ENCODE results near the gene TAF13.

DNA sequence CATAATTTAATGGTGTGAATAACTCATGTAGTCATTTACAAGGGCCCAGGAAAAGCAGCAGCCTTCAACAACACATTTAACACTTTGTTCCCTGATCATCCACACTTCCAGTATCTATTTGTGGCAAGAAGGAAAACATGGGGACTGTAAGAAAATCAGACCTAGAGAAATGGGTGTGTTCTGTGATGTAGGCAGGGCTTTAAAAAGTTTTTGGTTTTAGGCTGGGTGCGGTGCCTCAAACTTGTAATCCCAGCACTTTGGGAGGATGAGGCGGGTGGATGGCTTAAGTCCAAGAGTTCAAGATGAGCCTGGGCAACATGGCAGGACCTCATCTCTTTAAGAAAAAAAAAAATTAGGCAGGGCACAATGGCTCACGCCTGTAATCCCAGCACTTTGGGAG lies 19.7 kb downstream of the TAF13 start:
- TF ChIP-seq, protein P1, sequence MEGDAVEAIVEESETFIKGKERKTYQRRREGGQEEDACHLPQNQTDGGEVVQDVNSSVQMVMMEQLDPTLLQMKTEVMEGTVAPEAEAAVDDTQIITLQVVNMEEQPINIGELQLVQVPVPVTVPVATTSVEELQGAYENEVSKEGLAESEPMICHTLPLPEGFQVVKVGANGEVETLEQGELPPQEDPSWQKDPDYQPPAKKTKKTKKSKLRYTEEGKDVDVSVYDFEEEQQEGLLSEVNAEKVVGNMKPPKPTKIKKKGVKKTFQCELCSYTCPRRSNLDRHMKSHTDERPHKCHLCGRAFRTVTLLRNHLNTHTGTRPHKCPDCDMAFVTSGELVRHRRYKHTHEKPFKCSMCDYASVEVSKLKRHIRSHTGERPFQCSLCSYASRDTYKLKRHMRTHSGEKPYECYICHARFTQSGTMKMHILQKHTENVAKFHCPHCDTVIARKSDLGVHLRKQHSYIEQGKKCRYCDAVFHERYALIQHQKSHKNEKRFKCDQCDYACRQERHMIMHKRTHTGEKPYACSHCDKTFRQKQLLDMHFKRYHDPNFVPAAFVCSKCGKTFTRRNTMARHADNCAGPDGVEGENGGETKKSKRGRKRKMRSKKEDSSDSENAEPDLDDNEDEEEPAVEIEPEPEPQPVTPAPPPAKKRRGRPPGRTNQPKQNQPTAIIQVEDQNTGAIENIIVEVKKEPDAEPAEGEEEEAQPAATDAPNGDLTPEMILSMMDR (IDR thresholded peaks at IDR 0.05): no peak
- TF ChIP-seq POLR2A (IDR thresholded peaks at IDR 0.05): no peak

Measured in vagina (tissue), 2 donors.